ENCODE data around the gene PLCXD1.

PLCXD1 gene

GRCh38 chrX:316351-317325 is 35.5 kb downstream of the PLCXD1 start:
- DNase-seq (ENCODE audit: low spot score) = no peak
- TF ChIP-seq CTCF (IDR thresholded peaks at IDR 0.05; ENCODE audit: extremely low read depth, insufficient read depth, missing control alignments) = no peak
- in situ Hi-C loops (cut with MboI; ENCODE audit: low pct_unique_long_range_greater_than_20kb, low sequenced_read_pairs, unreplicated experiment) = no loop called here

GRCh38 chrX:317424-318067 is 36.4 kb downstream of the PLCXD1 start:
- in situ Hi-C loops (cut with MboI; ENCODE audit: low pct_unique_long_range_greater_than_20kb, low sequenced_read_pairs, unreplicated experiment) = no loop called here
- TF ChIP-seq CTCF (IDR thresholded peaks at IDR 0.05; ENCODE audit: extremely low read depth, insufficient read depth, missing control alignments) = no peak
- DNase-seq (ENCODE audit: low spot score) = no peak

GRCh38 chrX:318068-318738 is 37.0 kb downstream of the PLCXD1 start:
- in situ Hi-C loops (cut with MboI; ENCODE audit: low pct_unique_long_range_greater_than_20kb, low sequenced_read_pairs, unreplicated experiment) = no loop called here
- DNase-seq (ENCODE audit: low spot score) = peak; percentile 97
- TF ChIP-seq CTCF (IDR thresholded peaks at IDR 0.05; ENCODE audit: extremely low read depth, insufficient read depth, missing control alignments) = no peak

- peak; percentile 20 for TF ChIP-seq CTCF (IDR thresholded peaks at IDR 0.05; ENCODE audit: extremely low read depth, insufficient read depth, missing control alignments)
- DNase-seq (ENCODE audit: low spot score) = peak; percentile 98
- in situ Hi-C loops (cut with MboI; ENCODE audit: low pct_unique_long_range_greater_than_20kb, low sequenced_read_pairs, unreplicated experiment) = no loop called here
Measured at GRCh38 chrX:318739-319578, 37.8 kb downstream of the PLCXD1 start, which contains the start of gene GTPBP6. TSS of gene GTPBP6 (minus strand) at chrX:318796. CDS start at chrX:318787, 9 bp downstream.

GRCh38 chrX:319579-320125 is 38.5 kb downstream of the PLCXD1 start:
- in situ Hi-C loops (cut with MboI; ENCODE audit: low pct_unique_long_range_greater_than_20kb, low sequenced_read_pairs, unreplicated experiment) = no loop called here
- no peak for TF ChIP-seq CTCF (IDR thresholded peaks at IDR 0.05; ENCODE audit: extremely low read depth, insufficient read depth, missing control alignments)
- DNase-seq (ENCODE audit: low spot score) = no peak
